Small intestine (tissue), 7 donors: Measurements from ENCODE around the gene AP1M2. TPM values are rescaled to one million over a fixed set of nuclear protein-coding genes. Genes with fewer than 3 reads are reported as not detected.
"Not testable (repeated sequence)": the region's sequence is repeated elsewhere in the genome, so short reads cannot be mapped to it uniquely, and the experiment has no call there.

Experiments used
- DNase-seq, 2 donors: peaks; one replicate each; pipeline versions ENCODE4 v3.0.0 to v3.0.0-alpha.2; 2013
- FAIRE-seq: peaks from 2 replicates; lab custom pipeline; 2012; peaks lifted over from hg19 to GRCh38; lab: Jason Lieb, UNC
- H3K27ac ChIP-seq, 3 donors: one replicate each; pipeline ENCODE4 v1.5.1; 2013; ENCODE audit warnings: low read length in 2 of 3, mild to moderate bottlenecking in 2 of 3, control low read depth in 1 of 3, inconsistent platforms in 1 of 3, low read depth in 1 of 3, moderate library complexity in 1 of 3
- H3K27me3 ChIP-seq, 3 donors: one replicate each; pipeline ENCODE4 v1.6.1; 2013; ENCODE audit warnings: low read length in 3 of 3, inconsistent platforms in 1 of 3; ENCODE audit not compliant: control insufficient read depth in 3 of 3, insufficient read depth in 3 of 3
- H3K36me3 ChIP-seq, 3 donors: one replicate each; pipeline ENCODE4 v1.6.1; 2013; ENCODE audit warnings: low read length in 3 of 3, inconsistent platforms in 1 of 3, low read depth in 1 of 3, mild to moderate bottlenecking in 1 of 3, moderate library complexity in 1 of 3; ENCODE audit not compliant: control insufficient read depth in 3 of 3, insufficient read depth in 2 of 3
- H3K4me1 ChIP-seq, 3 donors: one replicate each; pipeline ENCODE4 v1.6.1; 2013; ENCODE audit warnings: low read length in 2 of 3, inconsistent platforms in 1 of 3, low read depth in 1 of 3, mild to moderate bottlenecking in 1 of 3, moderate library complexity in 1 of 3; ENCODE audit not compliant: control insufficient read depth in 3 of 3, insufficient read depth in 2 of 3
- H3K4me3 ChIP-seq, 3 donors: one replicate each; pipeline ENCODE4 v1.5.1; 2013; ENCODE audit warnings: low read length in 3 of 3, control low read depth in 1 of 3, inconsistent platforms in 1 of 3, low read depth in 1 of 3, mild to moderate bottlenecking in 1 of 3, moderate library complexity in 1 of 3
- H3K9me3 ChIP-seq, 2 donors: one replicate each; pipeline ENCODE4 v1.6.1; 2013; ENCODE audit warnings: low read depth in 1 of 2, low read length in 1 of 2; ENCODE audit not compliant: control insufficient read depth in 2 of 2, insufficient read depth in 1 of 2
- WGBS, 3 donors: extraction: QIAGEN DNeasy Blood & Tissue Kit; methylation state at CpG; one replicate each; pipeline ENCODE4 v1.1.7; 2013; 5-methylcytosine and 5-hydroxymethylcytosine counted together
- polyA plus RNA-seq, 4 donors: library from polyadenylated mRNA; stranded (reverse) in 3 of 4; unstranded in 1 of 4; fragments of 200-250 nt in 3 of 4; fragments of 120-200 nt in 1 of 4; gene quantifications; one replicate each; pipeline versions ENCODE4 v1.2.1 to v1.2.3, GENCODE V29; 2013
- donor health status: healthy with polysubstance abuse.
- donor health status: control.
- donor health status: control.
- donor health status: Bipolar disorder and iron deficiency.
- donor health status: healthy.

Gene AP1M2
- polyA plus RNA-seq, 4 donors = 85.5 to 238 (median 99.7) TPM

GRCh38 chr19:10553943-10554381 is 33.1 kb downstream of the AP1M2 start:
- H3K36me3 ChIP-seq = peaks cover 17 to 96% (median 33%) of the 10 kb centered on the region in 3 donors
- FAIRE-seq (no peak), DNase-seq (peak in 1 of 2 donors; percentile 59)
- peaks cover 3 to 6% (median 6%) of the 10 kb centered on the region in 3 donors for H3K4me1 ChIP-seq
- H3K9me3 ChIP-seq = no peaks in the 10 kb centered on the region
- no peak overlapping the region for H3K4me3 ChIP-seq
- no peaks in the 10 kb centered on the region for H3K27me3 ChIP-seq
- WGBS, 3 donors = 48 to 56% (median 54%) methylated on average over 10 to 12 of the region's 12 CpGs
- peak overlapping the region in 2 of 3 donors; percentile 55 to 56 for H3K27ac ChIP-seq

DNA sequence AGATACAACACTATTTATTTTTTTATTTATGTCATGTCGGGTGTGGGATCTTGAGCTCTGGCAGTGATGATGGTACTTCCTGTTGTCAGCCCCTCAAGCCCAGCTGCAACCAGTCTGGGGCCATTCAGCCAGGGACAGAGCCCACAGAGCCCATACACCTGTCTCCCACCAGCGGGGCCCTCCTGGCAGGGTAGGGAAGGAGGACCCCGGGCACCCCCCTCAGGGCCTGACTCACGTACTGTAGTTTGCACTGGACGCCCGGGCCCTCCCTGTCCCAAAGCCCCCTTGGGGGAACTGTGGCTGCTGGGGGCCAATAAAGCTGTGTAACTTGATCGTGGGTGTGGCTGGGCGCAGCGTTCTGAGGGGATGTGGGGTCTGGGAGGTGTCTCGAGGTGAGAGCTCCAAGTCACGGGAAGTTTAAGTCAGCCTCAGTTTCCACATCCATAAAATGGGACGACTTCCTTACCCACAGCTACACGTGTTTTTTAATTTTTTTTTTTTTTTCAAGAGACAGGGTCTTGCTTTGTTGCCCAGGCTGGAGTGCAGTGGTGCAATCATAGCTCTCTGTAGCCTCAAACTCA is 33.9 kb downstream of the AP1M2 start:
- no peaks in the 10 kb centered on the region for H3K27me3 ChIP-seq
- H3K36me3 ChIP-seq = peaks cover 23 to 97% (median 34%) of the 10 kb centered on the region in 3 donors
- DNase-seq (no peak), FAIRE-seq (no peak)
- no peaks in the 10 kb centered on the region for H3K9me3 ChIP-seq
- peaks cover 3 to 6% (median 6%) of the 10 kb centered on the region in 3 donors for H3K4me1 ChIP-seq
- WGBS, 3 donors = 52 to 64% (median 61%) methylated on average over 12 to 13 of the region's 13 CpGs
- H3K4me3 ChIP-seq = no peak overlapping the region
- H3K27ac ChIP-seq = peak overlapping the region in 2 of 3 donors; percentile 55 to 56

- DNase-seq (peak in 1 of 2 donors; percentile 77), FAIRE-seq (no peak)
- no peaks in the 10 kb centered on the region for H3K27me3 ChIP-seq
- WGBS, 3 donors = 41 to 67% (median 60%) methylated on average over 12 of the region's 12 CpGs
- H3K36me3 ChIP-seq = peaks cover 21 to 95% (median 34%) of the 10 kb centered on the region in 3 donors
- H3K9me3 ChIP-seq = no peaks in the 10 kb centered on the region
- H3K4me3 ChIP-seq = no peak overlapping the region
- H3K27ac ChIP-seq = peak overlapping the region in 2 of 3 donors; percentile 35 to 74
- H3K4me1 ChIP-seq = peaks cover 3 to 6% (median 6%) of the 10 kb centered on the region in 3 donors
These were observed 34.5 kb downstream of the AP1M2 start for GRCh38 chr19:10552510-10553053.

DNA sequence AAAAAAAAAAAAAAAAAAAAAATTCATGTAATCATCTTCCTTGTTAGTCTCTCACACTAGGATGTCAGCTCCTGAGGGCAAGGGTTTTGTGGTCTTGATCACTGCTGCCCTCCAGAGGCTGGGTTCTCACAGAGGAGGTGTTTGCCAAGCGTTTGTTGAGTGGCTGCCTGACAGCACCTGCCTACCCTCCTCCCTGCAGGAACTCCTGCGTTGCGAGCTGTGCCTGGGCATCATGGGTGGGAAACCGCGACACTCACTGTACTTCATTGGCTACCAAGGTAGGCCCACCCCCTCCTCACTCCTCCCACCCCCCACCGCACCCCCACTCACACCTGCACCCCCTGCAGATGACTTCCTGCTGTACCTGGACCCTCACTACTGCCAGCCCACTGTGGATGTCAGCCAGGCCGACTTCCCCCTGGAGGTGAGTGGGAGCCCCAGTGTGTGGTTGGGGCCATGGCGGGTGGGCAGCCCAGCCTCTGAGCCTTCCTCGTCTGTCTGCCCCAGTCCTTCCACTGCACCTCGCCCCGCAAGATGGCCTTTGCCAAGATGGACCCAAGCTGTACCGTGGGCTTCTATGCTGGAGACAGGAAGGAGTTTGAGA is 35.3 kb downstream of the AP1M2 start:
- Histone ChIP-seq H3K4me3 (no peak overlapping the region), H3K27ac (peak overlapping the region in 1 of 3 donors; percentile 11), H3K9me3 (no peaks in the 10 kb centered on the region), H3K4me1 (peaks cover 3 to 6% (median 6%) of the 10 kb centered on the region in 3 donors), H3K27me3 (no peaks in the 10 kb centered on the region), H3K36me3 (peaks cover 23 to 98% (median 36%) of the 10 kb centered on the region in 3 donors)
- DNase-seq (peak in 1 of 2 donors; percentile 55), FAIRE-seq (no peak)
- WGBS, 3 donors = 90 to 93% (median 91%) methylated on average over 11 to 12 of the region's 12 CpGs

- DNase-seq = peak in 1 of 2 donors; percentile 51
- H3K9me3 ChIP-seq, H3K27ac ChIP-seq, H3K27me3 ChIP-seq, FAIRE-seq, H3K4me1 ChIP-seq, H3K4me3 ChIP-seq: not testable (repeated sequence)
- 52 to 85% (median 60%) methylated on average over 9 of the region's 9 CpGs for WGBS, 3 donors
- peaks cover 23 to 98% (median 35%) of the 10 kb centered on the region in 3 donors for H3K36me3 ChIP-seq
These were observed 36.1 kb downstream of the AP1M2 start for GRCh38 chr19:10551006-10551405.

DNA sequence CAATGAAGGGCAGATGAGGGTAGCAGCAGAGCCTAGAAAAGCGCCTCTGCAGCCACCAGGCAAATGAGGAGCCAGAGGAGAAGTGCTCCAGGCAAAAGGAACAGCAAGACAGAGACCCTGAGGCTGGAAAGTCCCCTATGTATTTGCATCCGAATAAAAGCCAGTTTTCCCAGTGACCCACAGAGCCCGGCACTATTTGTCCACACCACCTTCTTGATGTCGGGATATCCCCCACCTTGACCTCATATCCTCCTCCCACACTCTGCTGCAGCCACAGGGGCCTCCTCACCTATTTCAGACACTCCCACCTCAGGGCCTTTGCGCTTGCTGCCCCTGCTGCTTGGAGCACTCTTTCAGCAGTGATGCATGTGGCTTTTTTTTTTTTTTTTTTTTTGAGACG is 36.8 kb downstream of the AP1M2 start:
- 91 to 99% (median 98%) methylated on average over 5 to 6 of the region's 6 CpGs for WGBS, 3 donors

GRCh38 chr19:10549733-10550132 is 37.4 kb downstream of the AP1M2 start:
- no peak for DNase-seq
- H3K4me1 ChIP-seq = peaks cover 6 to 8% (median 6%) of the 10 kb centered on the region in 3 donors
- FAIRE-seq = no peak

More for the DNA sequence above, 36.8 kb downstream of the AP1M2 start:
- Histone ChIP-seq H3K9me3 (no peaks in the 10 kb centered on the region), H3K27me3 (no peaks in the 10 kb centered on the region), H3K4me3 (no peak overlapping the region), H3K27ac (no peak overlapping the region), H3K4me1 (peaks cover 3 to 6% (median 6%) of the 10 kb centered on the region in 3 donors), H3K36me3 (peaks cover 23 to 97% (median 35%) of the 10 kb centered on the region in 3 donors)
- FAIRE-seq = no peak
- no peak for DNase-seq

GRCh38 chr19:10548746-10549276 is 38.3 kb downstream of the AP1M2 start:
- Histone ChIP-seq H3K4me3 (no peak overlapping the region), H3K27me3 (no peaks in the 10 kb centered on the region), H3K36me3 (peaks cover 19 to 86% (median 32%) of the 10 kb centered on the region in 3 donors), H3K27ac (no peak overlapping the region), H3K9me3 (no peaks in the 10 kb centered on the region), H3K4me1 (peaks cover 6 to 9% (median 9%) of the 10 kb centered on the region in 3 donors)
- FAIRE-seq (no peak), DNase-seq (no peak)
- 97 to 98% (median 97%) methylated on average over 18 of the region's 18 CpGs for WGBS, 3 donors

More at GRCh38 chr19:10549733-10550132, 37.4 kb downstream of the AP1M2 start:
- Histone ChIP-seq H3K4me3 (no peak overlapping the region), H3K27ac (no peak overlapping the region), H3K36me3 (peaks cover 21 to 94% (median 32%) of the 10 kb centered on the region in 3 donors), H3K27me3 (no peaks in the 10 kb centered on the region), H3K9me3 (no peaks in the 10 kb centered on the region)
- 78 to 87% (median 80%) methylated on average over 7 of the region's 7 CpGs for WGBS, 3 donors
